ENCODE results near the gene MAGIX.
"Not testable (repeated sequence)": the region's sequence is repeated elsewhere in the genome, so short reads cannot be mapped to it uniquely, and the experiment has no call there.

DNA sequence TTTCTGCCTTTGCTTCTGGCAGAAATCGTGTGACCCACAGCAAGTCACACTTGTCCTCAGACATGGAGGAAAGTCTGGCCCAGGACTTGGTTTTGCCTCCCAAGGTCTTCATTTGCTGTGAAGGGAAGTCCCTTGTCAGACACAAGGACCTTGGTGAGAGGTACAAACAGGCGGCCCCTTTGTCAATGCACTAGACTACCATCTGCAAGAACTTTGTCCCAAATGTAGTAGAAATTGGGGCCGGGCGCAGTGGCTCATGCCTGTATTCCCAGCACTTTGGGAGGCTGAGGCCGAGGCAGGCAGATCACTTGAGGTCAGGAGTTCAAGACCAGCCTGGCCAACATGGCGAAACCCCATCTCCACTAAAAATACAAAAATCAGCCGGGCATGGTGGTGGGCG lies 11.0 kb downstream of the MAGIX start:
- TF ChIP-seq, protein P1, sequence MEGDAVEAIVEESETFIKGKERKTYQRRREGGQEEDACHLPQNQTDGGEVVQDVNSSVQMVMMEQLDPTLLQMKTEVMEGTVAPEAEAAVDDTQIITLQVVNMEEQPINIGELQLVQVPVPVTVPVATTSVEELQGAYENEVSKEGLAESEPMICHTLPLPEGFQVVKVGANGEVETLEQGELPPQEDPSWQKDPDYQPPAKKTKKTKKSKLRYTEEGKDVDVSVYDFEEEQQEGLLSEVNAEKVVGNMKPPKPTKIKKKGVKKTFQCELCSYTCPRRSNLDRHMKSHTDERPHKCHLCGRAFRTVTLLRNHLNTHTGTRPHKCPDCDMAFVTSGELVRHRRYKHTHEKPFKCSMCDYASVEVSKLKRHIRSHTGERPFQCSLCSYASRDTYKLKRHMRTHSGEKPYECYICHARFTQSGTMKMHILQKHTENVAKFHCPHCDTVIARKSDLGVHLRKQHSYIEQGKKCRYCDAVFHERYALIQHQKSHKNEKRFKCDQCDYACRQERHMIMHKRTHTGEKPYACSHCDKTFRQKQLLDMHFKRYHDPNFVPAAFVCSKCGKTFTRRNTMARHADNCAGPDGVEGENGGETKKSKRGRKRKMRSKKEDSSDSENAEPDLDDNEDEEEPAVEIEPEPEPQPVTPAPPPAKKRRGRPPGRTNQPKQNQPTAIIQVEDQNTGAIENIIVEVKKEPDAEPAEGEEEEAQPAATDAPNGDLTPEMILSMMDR (IDR thresholded peaks at IDR 0.05; ENCODE audit: poor library complexity), result not testable (repeated sequence)
- TF ChIP-seq EZH2 (IDR thresholded peaks at IDR 0.05; ENCODE audit: borderline replicate concordance); EZH2phosphoT487 (IDR thresholded peaks at IDR 0.05; ENCODE audit: low read depth, severe bottlenecking, unreplicated experiment): not testable (repeated sequence)

Data from hepatocyte (in vitro differentiated cells).